Lower leg skin (tissue), 3 donors: Measurements from ENCODE around the gene MAP3K19.

ENCODE experiments used
- CTCF ChIP-seq, 3 donors: fragments of 450-650 bp; IDR thresholded peaks; one replicate each; pipeline ENCODE4 v1.5.1; 2016; ENCODE audit warnings: antibody characterized with exemption in 3 of 3, mild to moderate bottlenecking in 3 of 3, moderate library complexity in 2 of 3
- POLR2A ChIP-seq, 2 donors: fragments of 450-650 bp; IDR thresholded peaks; one replicate each; pipeline ENCODE4 v1.6.1; 2016 to 2017; ENCODE audit warnings: antibody characterized with exemption in 2 of 2, mild to moderate bottlenecking in 1 of 2, moderate library complexity in 1 of 2

- no peak for TF ChIP-seq CTCF (IDR thresholded peaks at IDR 0.05)
- TF ChIP-seq POLR2A (IDR thresholded peaks at IDR 0.05) = no peak
These were observed 29.3 kb upstream of the MAP3K19 start for GRCh38 chr2:135076556-135076955.
